Activated T-cell treated with anti-CD3 and anti-CD28 coated beads, Interleukin-2, amount 50 U/mL, for 24 hours (primary cell): ENCODE measurements around the gene RASA2.
A peak's percentile ranks its signal among the peaks of the same experiment; 100 is the strongest.

Experiments used
- DNase-seq: peaks from one replicate; pipeline ENCODE4 v3.0.0-alpha.2; 2020
- H3K27ac Mint-ChIP-seq: 2 replicates; pipeline ENCODE4 v1.8.0; 2020; ENCODE audit warnings: mild to moderate bottlenecking, mixed read lengths
- H3K27me3 Mint-ChIP-seq: 2 replicates; pipeline ENCODE4 v1.8.0; 2020; ENCODE audit warnings: mixed read lengths
- H3K36me3 Mint-ChIP-seq: 2 replicates; pipeline ENCODE4 v1.8.0; 2020; ENCODE audit warnings: low read depth, mixed read lengths
- H3K4me1 Mint-ChIP-seq: 2 replicates; pipeline ENCODE4 v1.8.0; 2020; ENCODE audit warnings: low read depth, mixed read lengths
- H3K4me3 Mint-ChIP-seq: 2 replicates; pipeline ENCODE4 v1.8.0; 2020; ENCODE audit warnings: mild to moderate bottlenecking, moderate library complexity, mixed read lengths
- H3K9me3 Mint-ChIP-seq: 2 replicates; pipeline ENCODE4 v1.8.0; 2020; ENCODE audit warnings: mixed read lengths

The RASA2 gene

GRCh38 chr3:141655801-141656200 is 169.0 kb downstream of the RASA2 start:
- Mint-ChIP-seq H3K9me3 (no peaks in the 10 kb centered on the region), H3K4me1 (peaks cover 7% of the 10 kb centered on the region), H3K36me3 (no peaks in the 10 kb centered on the region), H3K4me3 (no peak overlapping the region), H3K27me3 (peaks cover 43% of the 10 kb centered on the region), H3K27ac (no peak overlapping the region)
- DNase-seq = no peak

DNA sequence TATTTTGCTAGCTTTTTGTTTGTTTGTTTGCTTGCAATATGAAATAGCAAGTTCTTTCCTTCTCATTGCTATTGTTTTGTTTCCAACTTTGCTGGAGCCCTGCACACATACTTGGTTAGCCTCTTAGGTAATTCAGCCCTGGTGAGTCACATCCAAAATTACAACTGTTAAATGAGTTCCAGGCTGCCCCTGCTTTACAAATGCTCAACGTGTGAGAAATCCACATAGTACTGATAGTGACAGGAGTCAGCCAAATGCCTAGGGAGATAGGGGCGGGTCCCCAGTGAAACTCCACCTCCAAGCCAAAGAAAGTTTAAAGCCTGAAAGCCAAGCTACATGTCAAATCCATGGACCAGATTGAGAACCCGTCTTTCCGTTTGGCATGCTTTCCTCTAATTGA is 169.9 kb downstream of the RASA2 start:
- Mint-ChIP-seq H3K36me3 (no peaks in the 10 kb centered on the region), H3K27ac (no peak overlapping the region), H3K4me3 (no peak overlapping the region), H3K4me1 (peaks cover 7% of the 10 kb centered on the region), H3K9me3 (no peaks in the 10 kb centered on the region), H3K27me3 (peaks cover 53% of the 10 kb centered on the region)
- DNase-seq = no peak

GRCh38 chr3:141657516-141657915 is 170.7 kb downstream of the RASA2 start:
- no peak for DNase-seq
- Mint-ChIP-seq H3K4me1 (peaks cover 7% of the 10 kb centered on the region), H3K27me3 (peaks cover 60% of the 10 kb centered on the region), H3K27ac (no peak overlapping the region), H3K9me3 (no peaks in the 10 kb centered on the region), H3K36me3 (no peaks in the 10 kb centered on the region), H3K4me3 (no peak overlapping the region)

DNA sequence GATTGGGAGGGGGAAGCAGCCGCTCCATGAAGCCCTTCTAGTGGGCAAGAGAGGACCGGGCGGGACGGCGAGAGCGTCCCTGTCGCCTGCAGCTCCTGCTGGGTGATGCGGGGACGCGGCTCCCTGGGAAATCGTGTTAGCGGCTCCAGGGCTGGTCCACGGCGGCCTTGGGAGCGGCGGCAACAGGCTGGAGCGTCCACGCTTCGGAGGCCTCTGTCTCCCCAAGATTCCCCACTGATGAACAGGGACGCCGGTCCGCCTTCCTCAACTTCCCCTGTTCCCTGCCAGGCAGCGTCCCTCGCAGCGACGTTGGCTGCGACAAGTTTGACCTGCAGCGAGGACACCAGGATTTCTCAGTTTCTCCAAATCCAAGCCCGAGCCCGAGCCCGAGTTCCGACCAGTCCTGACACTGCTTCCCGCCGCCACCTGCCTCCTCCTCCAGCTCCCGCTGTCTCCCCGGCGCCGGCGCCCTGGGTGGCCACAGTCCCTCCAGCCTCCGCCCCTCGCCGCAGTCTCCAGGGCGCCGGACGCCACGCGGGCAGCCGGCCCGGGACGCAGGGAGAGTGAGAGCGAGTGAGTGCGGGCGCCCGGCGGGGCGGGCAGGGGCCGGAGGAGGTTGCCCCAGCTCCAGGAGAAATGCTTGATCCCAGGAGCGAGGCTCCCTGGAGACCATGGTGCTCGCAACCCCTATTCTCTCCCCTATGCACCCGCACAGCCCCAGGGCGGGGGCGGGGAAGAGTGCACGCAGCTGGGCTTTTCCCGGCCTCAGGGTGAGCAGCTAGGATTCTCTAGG is 173.2 kb downstream of the RASA2 start:
- peaks cover 80% of the 10 kb centered on the region for H3K27me3 Mint-ChIP-seq
- peak overlapping the region; percentile 74 for H3K4me3 Mint-ChIP-seq
- H3K36me3 Mint-ChIP-seq = no peaks in the 10 kb centered on the region
- H3K9me3 Mint-ChIP-seq = no peaks in the 10 kb centered on the region
- no peak overlapping the region for H3K27ac Mint-ChIP-seq
- DNase-seq = no peak
- peaks cover 7% of the 10 kb centered on the region for H3K4me1 Mint-ChIP-seq

DNA sequence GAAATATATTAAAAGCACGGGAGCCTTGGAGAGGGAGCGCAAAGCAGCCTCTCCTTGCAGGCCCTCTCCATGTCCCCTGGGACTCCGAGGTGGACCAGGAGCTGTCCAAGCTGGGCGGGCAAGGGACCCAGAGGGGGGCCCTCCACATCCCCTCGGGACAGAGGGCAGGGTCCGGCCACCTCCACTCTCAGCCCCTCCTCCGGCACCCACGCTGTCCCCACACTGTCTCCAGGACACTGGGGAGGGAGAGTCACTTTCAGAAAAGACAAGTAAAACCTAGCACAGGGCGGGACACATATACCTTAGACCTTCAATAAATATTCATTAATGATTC is 173.8 kb downstream of the RASA2 start:
- peaks cover 80% of the 10 kb centered on the region for H3K27me3 Mint-ChIP-seq
- no peak overlapping the region for H3K27ac Mint-ChIP-seq
- H3K36me3 Mint-ChIP-seq = no peaks in the 10 kb centered on the region
- no peaks in the 10 kb centered on the region for H3K9me3 Mint-ChIP-seq
- H3K4me3 Mint-ChIP-seq = no peak overlapping the region
- H3K4me1 Mint-ChIP-seq = peaks cover 7% of the 10 kb centered on the region
- DNase-seq = no peak

DNA sequence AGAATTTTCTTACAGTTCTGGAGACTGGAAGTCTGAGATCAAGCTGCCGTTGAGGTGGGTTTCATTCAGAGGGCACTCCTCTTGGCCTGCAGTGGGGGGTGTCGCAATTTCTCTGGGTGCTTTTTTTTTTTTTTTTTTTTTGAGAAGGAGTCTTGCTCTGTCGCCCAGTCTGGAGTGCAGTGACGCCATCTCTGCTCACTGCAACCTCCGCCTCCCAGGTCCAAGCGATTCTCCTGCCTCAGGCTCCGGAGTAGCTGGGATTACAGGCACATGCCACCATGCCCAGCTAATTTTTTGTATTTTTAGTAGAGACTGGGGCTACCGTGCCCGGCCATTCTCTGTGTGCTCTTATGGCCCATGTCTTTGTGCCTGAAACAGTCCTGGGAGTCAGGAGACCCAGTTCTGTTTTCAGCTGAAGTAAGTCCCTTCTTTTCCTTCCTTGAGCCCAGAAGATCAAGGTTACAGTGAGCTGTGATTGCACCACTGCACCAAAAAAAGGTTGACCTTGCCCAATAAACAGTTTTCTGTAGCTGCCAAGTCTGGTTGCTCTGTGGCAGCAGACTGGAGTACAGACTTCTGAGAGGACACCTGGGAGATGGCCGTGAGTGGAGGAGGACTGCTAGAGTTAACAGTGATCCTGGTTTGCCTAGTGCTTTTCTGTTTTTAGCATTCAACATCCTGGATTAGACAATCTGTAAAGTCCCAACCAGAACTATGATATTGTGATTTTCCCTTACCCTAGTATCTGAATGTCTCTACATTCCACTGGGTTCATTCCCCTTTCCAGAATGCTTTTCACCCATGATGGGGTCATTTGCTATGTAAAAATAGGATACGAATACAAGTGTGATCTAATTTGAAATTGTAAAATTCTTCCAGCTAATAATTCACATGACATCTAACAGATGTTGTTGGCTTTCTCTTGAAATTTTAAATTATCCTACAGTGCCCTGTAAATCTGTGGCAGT is 174.7 kb downstream of the RASA2 start:
- Mint-ChIP-seq H3K4me3 (no peak overlapping the region), H3K9me3 (no peaks in the 10 kb centered on the region), H3K27me3 (peaks cover 80% of the 10 kb centered on the region), H3K36me3 (no peaks in the 10 kb centered on the region), H3K27ac (no peak overlapping the region), H3K4me1 (peaks cover 7% of the 10 kb centered on the region)
- no peak for DNase-seq

- Mint-ChIP-seq H3K4me1 (peaks cover 7% of the 10 kb centered on the region), H3K9me3 (peaks cover 3% of the 10 kb centered on the region), H3K4me3 (no peak overlapping the region), H3K27ac (no peak overlapping the region), H3K36me3 (no peaks in the 10 kb centered on the region), H3K27me3 (peaks cover 55% of the 10 kb centered on the region)
- no peak for DNase-seq
These were observed 177.2 kb downstream of the RASA2 start for GRCh38 chr3:141663993-141664392.
